Activated CD8-positive, alpha-beta memory T cell treated with anti-CD3 and anti-CD28 coated beads for 36 hours (primary cell): ENCODE measurements around the gene FKBP2. TPM values are rescaled to one million over a fixed set of nuclear protein-coding genes. Genes with fewer than 3 reads are reported as not detected.

ENCODE experiments used
- CTCF ChIA-PET: fragments of 350-600 bp; sonication (Branson Sonifier 250); formaldehyde crosslinking; loops from one replicate; lab custom pipeline; 2021; ENCODE audit warnings: antibody characterized with exemption; lab: Charles Lee
- POLR2A ChIA-PET: fragments of 350-600 bp; sonication (Branson Sonifier 250); formaldehyde crosslinking; loops from one replicate; lab custom pipeline; 2021; ENCODE audit warnings: antibody characterized with exemption; lab: Charles Lee
- total RNA-seq, 2 experiments: library from RNA; stranded (reverse); gene quantifications; one replicate each; pipeline ENCODE4 v1.2.3, GENCODE V29; 2021

The FKBP2 gene
- total RNA-seq, 2 experiments from 2014 or later = 26.8 to 28.5 TPM

GRCh38 chr11:64210301-64211020 is 30.4 kb upstream of the FKBP2 start:
- ChIA-PET CTCF (interaction anchor here (1.2 to 1.5 kb wide), 2 partner anchors 9 to 94 kb away, joined by 3 to 7 read pairs; no protein-coding TSS in a partner anchor), POLR2A (interaction anchor here (0.7 to 5.9 kb wide), 2 partner anchors 10 to 15 kb away, joined by 3 to 70 read pairs; partner anchors contain the start of genes NUDT22 and TRPT1)

- ChIA-PET POLR2A (interaction anchor here (5.9 kb wide), 1 partner anchor 14 kb away, joined by 70 read pairs; the partner anchor contains the start of genes NUDT22 and TRPT1), CTCF (no interaction called here)
These were observed 29.6 kb upstream of the FKBP2 start for GRCh38 chr11:64211181-64211872.

- POLR2A ChIA-PET = no interaction called here
- CTCF ChIA-PET = interaction anchor here (2.6 kb wide), 1 partner anchor 10 kb away, joined by 14 read pairs; the partner anchor contains the start of gene FERMT3
These were observed 24.0 kb upstream of the FKBP2 start for GRCh38 chr11:64216879-64217278.

- POLR2A ChIA-PET = interaction anchor here (0.7 kb wide), 1 partner anchor 12 kb away, joined by 3 read pairs; the partner anchor contains the start of gene FERMT3
- CTCF ChIA-PET = interaction anchor here (2.4 to 2.6 kb wide), 2 partner anchors 9 to 11 kb away, joined by 7 to 14 read pairs; partner anchors contain the start of gene FERMT3
These were observed 22.1 kb upstream of the FKBP2 start for GRCh38 chr11:64218628-64219353.

DNA sequence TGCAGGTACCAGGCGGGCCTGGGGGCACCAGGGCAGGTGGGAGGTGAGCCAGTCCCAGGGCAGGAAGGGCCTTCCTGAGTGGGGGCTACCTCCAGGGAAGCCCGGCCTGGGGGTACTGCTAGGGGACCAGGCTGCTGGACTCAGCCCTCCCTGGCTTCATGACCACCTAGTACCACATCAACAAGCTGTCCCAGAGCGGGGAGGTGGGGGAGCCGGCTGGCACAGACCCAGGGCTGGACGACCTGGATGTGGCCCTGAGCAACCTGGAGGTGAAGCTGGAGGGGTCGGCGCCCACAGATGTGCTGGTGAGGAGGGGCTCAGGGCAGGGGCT is 21.6 kb upstream of the FKBP2 start:
- ChIA-PET POLR2A (interaction anchor here (0.6 kb wide), 1 partner anchor 11 kb away, joined by 3 read pairs; no protein-coding TSS in a partner anchor), CTCF (interaction anchor here (1.4 to 2.4 kb wide), 2 partner anchors 9 to 82 kb away, joined by 3 to 7 read pairs; no protein-coding TSS in a partner anchor)

DNA sequence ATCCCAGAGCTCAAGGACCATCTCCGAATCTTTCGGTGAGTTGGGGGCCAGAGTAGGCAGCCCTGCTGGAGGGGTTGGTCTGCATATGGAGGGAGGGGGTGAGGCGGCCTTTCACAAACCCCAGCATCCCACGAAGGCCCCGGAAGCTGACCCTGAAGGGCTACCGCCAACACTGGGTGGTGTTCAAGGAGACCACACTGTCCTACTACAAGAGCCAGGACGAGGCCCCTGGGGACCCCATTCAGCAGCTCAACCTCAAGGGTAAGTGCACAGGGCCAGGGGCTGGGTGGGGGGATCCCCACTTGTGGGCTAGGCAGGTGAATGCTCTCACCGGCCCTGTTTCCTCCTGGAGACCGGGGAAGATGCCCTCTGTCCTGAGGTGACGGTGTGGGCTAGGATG is 21.1 kb upstream of the FKBP2 start:
- CTCF ChIA-PET = interaction anchor here (1.4 to 2.4 kb wide), 2 partner anchors 10 to 82 kb away, joined by 3 to 7 read pairs; no protein-coding TSS in a partner anchor
- POLR2A ChIA-PET = interaction anchor here (0.6 kb wide), 1 partner anchor 11 kb away, joined by 3 read pairs; no protein-coding TSS in a partner anchor

DNA sequence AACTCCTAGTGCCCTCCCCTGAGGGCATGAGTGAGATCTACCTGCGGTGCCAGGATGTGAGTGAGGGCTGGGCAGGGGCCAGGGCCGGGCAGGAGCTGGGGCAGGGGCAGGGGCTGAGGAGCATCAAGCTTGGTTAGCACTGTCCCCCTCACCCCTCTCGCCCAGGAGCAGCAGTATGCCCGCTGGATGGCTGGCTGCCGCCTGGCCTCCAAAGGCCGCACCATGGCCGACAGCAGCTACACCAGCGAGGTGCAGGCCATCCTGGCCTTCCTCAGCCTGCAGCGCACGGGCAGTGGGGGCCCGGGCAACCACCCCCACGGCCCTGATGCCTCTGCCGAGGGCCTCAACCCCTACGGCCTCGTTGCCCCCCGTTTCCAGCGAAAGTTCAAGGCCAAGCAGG is 20.6 kb upstream of the FKBP2 start:
- ChIA-PET CTCF (interaction anchor here (1.4 to 2.4 kb wide), 2 partner anchors 10 to 81 kb away, joined by 3 to 7 read pairs; no protein-coding TSS in a partner anchor), POLR2A (no interaction called here)

DNA sequence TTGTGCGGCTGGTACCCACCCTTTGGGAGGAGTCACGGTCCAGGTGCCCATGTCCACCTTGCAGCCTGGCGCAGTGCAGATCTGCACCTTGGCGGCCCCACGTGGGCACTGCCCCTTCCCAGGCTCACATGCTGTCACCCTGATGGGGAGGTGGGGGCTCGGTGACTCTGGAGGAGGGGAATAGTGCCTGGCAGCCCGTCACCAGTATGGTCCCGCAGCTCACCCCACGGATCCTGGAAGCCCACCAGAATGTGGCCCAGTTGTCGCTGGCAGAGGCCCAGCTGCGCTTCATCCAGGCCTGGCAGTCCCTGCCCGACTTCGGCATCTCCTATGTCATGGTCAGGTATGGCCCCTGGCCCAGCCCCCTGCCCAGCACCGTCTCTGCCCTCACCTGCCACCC is 20.1 kb upstream of the FKBP2 start:
- POLR2A ChIA-PET = no interaction called here
- CTCF ChIA-PET = interaction anchor here (1.4 kb wide), 1 partner anchor 81 kb away, joined by 3 read pairs; no protein-coding TSS in a partner anchor

- POLR2A ChIA-PET = interaction anchor here (4.6 kb wide), 1 partner anchor 14 kb away, joined by 70 read pairs; the partner anchor contains the start of gene FERMT3
- CTCF ChIA-PET = interaction anchor here (5.3 kb wide), 1 partner anchor 16 kb away, joined by 41 read pairs; the partner anchor contains the start of gene FERMT3
These were observed 18.3 kb upstream of the FKBP2 start for GRCh38 chr11:64222651-64223000.

DNA sequence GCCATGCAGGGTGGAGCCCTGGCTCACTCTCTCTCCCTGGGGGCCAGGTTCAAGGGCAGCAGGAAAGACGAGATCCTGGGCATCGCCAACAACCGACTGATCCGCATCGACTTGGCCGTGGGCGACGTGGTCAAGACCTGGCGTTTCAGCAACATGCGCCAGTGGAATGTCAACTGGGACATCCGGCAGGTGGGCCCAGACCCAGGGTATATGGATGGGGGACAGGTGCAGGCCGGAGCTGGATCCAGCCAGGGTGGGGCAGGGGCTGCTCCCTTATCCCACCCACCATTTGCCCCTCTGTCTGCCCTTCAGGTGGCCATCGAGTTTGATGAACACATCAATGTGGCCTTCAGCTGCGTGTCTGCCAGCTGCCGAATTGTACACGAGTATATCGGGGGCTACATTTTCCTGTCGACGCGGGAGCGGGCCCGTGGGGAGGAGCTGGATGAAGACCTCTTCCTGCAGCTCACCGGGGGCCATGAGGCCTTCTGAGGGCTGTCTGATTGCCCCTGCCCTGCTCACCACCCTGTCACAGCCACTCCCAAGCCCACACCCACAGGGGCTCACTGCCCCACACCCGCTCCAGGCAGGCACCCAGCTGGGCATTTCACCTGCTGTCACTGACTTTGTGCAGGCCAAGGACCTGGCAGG is 17.8 kb upstream of the FKBP2 start:
- CTCF ChIA-PET = interaction anchor here (1.5 to 5.3 kb wide), 2 partner anchors 17 to 20 kb away, joined by 3 to 41 read pairs; partner anchors contain the start of gene FERMT3
- POLR2A ChIA-PET = interaction anchor here (0.6 to 4.6 kb wide), 3 partner anchors 15 to 39 kb away, joined by 3 to 70 read pairs (median 4); partner anchors contain the start of gene FERMT3

- CTCF ChIA-PET = interaction anchor here (0.7 to 5.3 kb wide), 3 partner anchors 18 to 38 kb away, joined by 3 to 41 read pairs (median 4); partner anchors contain the start of genes FERMT3 and STIP1
- POLR2A ChIA-PET = interaction anchor here (0.6 to 4.6 kb wide), 6 partner anchors 16 to 45 kb away, joined by 3 to 70 read pairs (median 4); partner anchors contain the start of gene FERMT3
These were observed 16.6 kb upstream of the FKBP2 start for GRCh38 chr11:64224151-64224890.

DNA sequence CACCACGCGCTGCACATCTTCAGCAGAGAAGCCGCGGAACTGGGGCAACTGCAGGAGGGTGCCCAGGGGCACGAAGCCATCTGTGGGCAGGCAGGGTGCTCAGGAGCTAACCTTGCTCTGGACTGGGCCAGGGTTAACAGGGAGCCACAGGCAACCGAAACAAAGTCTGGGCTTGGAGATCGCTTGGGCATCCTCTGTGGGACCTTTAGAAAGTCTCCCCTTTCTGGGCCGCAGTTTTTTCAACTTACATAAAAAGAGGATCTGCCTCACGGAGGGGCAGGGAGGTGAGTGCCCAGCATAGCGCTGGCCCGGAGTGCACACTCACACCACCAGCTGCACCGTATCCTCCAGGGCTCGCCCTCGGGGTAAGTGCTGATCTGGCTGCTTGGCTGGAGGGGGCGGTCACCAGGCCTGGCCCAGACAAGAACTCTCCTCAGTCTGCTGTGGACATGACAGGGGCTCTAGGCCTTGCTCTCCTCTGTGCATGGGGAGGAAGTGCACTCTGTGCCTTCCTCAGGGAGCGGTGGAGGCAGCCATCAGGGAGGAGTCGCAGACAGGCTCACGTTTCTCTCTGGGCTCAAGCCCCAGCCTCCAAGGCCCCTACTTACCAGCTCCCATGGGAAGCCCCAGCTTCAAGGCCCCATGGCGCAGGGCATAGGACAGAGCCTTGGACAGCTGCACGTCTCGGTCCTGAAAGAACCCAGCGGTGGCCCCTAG is 15.8 kb upstream of the FKBP2 start:
- ChIA-PET CTCF (interaction anchor here (0.7 to 5.3 kb wide), 2 partner anchors 19 to 39 kb away, joined by 4 to 41 read pairs; partner anchors contain the start of genes FERMT3 and STIP1), POLR2A (interaction anchor here (0.6 to 4.6 kb wide), 4 partner anchors 17 to 44 kb away, joined by 3 to 70 read pairs (median 4); partner anchors contain the start of gene FERMT3)

DNA sequence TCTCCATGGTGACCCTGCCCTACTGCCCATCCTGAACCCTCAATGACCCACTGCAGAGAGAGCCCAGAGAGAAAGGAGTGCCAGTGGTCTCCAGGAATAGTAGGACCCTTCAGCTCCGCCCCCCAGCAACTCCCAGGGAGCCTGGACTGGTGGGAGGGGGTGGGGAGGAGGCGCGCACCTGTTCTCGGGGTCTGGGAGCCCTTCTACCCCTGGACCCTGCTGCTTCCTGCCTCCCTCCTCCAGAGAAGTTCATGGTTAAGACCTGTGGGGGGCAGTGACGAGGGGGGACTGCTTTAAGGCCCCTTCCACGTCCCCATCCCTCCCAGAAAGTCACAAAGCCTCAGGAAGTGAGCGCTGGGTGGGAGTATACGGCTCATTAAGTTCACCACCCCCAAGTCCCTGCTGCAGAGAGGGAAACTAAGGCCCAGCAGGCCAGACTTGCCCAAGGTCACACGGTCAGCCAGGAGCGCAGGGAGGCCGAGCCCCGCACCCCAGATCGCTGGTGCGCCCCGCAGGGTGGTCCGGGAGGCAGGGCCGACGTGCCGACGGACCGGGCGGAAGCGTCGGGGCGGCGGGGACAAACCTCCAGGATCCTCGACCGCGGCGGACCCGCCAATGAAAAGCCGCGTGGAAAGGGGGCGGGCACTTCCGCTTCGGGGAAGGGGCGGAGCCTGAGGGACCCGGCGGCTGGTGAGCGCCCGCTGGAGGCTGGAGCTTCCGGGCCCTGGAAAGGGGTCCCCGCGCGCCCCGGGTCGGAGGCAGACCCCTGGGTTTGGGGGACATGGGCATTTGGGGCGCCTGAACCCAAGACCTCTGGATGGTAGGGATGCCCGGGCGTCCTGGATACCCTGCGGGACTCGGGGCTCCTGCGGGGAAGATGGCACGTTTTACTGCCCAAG is 15.0 kb upstream of the FKBP2 start, which contains the start of the genes NUDT22 and TRPT1:
Gene NUDT22 (plus strand): TSS at position 667 of the 899 bp plus-strand sequence. CDS start 379 bp downstream, outside the sequence.
Gene TRPT1 (minus strand): TSS at position 579 of the 899 bp plus-strand sequence. CDS start 326 bp downstream, at position 253.
- CTCF ChIA-PET = interaction anchor here (0.5 to 5.3 kb wide), 5 partner anchors 13 to 1451 kb away, joined by 3 to 41 read pairs (median 3); partner anchors contain the start of gene FERMT3
- POLR2A ChIA-PET = interaction anchor here (0.6 to 4.6 kb wide), 9 partner anchors 15 to 84 kb away, joined by 3 to 70 read pairs (median 5); partner anchors contain the start of gene FERMT3

- ChIA-PET POLR2A (interaction anchor here (0.6 to 4.6 kb wide), 8 partner anchors 15 to 84 kb away, joined by 3 to 70 read pairs (median 6); partner anchors contain the start of gene FERMT3), CTCF (interaction anchor here (0.5 to 5.3 kb wide), 6 partner anchors 10 to 1452 kb away, joined by 3 to 41 read pairs (median 3); partner anchors contain the start of gene FERMT3)
These were observed 14.3 kb upstream of the FKBP2 start for GRCh38 chr11:64226507-64227051.
